HEK293 (cell line): ENCODE measurements around the gene BANF2.

Experiments
- CTCF ChIA-PET: fragments of 350-600 bp; formaldehyde crosslinking; extraction: SDS; loops from one replicate; lab custom pipeline; 2021; ENCODE audit warnings: antibody characterized with exemption; lab: Yijun Ruan, JAX
- POLR2A ChIA-PET: fragments of 300-600 bp; formaldehyde crosslinking; extraction: SDS; loops from one replicate; lab custom pipeline; 2020; ENCODE audit warnings: antibody characterized with exemption, inconsistent platforms; lab: Yijun Ruan, JAX
- H3K27ac ChIP-seq: fragments of 200-500 bp; sonication (Bioruptor generic); 2 replicates; pipeline ENCODE4 v1.5.1; 2014; ENCODE audit warnings: low read depth, low read length, control low read depth, inconsistent platforms; ENCODE audit errors: extremely low read depth
- H3K36me3 ChIP-seq, 2 experiments: fragments of 200-500 bp in 1 of 2; sonication (Bioruptor generic) in 1 of 2; 1 replicate in 1 of 2; 2 replicates in 1 of 2; pipeline ENCODE4 v1.5.1; 2014 to 2017; ENCODE audit warnings: inconsistent platforms in 2 of 2, low read length in 2 of 2; ENCODE audit not compliant: control insufficient read depth in 2 of 2, insufficient read depth in 1 of 2
- H3K4me1 ChIP-seq: fragments of 200-500 bp; sonication (Bioruptor generic); 2 replicates; pipeline ENCODE4 v1.5.1; 2014; ENCODE audit warnings: mild to moderate bottlenecking, low read length, inconsistent platforms; ENCODE audit not compliant: control insufficient read depth, insufficient read depth
- H3K4me3 ChIP-seq: 2 replicates; pipeline ENCODE4 v1.5.1; 2011; ENCODE audit warnings: low read depth, mild to moderate bottlenecking, control low read depth, low read length, moderate library complexity
- H3K9me3 ChIP-seq: fragments of 200-500 bp; sonication (Bioruptor generic); 2 replicates; pipeline ENCODE4 v1.5.1; 2014; ENCODE audit warnings: low read depth, low read length, inconsistent platforms; ENCODE audit not compliant: control insufficient read depth, insufficient read depth
- GLIS1 ChIP-seq: fragments of 450-650 bp; formaldehyde crosslinking; IDR thresholded peaks from 2 replicates; pipeline ENCODE4 v1.5.1; 2016; ENCODE audit warnings: missing biosample characterization, missing genetic modification characterization
- HIC1 ChIP-seq: fragments of 450-650 bp; formaldehyde crosslinking; IDR thresholded peaks from 2 replicates; pipeline ENCODE4 v1.5.1; 2016; ENCODE audit warnings: missing biosample characterization, missing genetic modification characterization
- KLF8 ChIP-seq: fragments of 450-650 bp; formaldehyde crosslinking; IDR thresholded peaks from 2 replicates; pipeline ENCODE4 v1.5.1; 2016; ENCODE audit warnings: missing biosample characterization, missing genetic modification characterization
- MYNN ChIP-seq: fragments of 450-650 bp; formaldehyde crosslinking; IDR thresholded peaks from 2 replicates; pipeline ENCODE4 v1.5.1; 2016; ENCODE audit warnings: missing biosample characterization, missing genetic modification characterization, borderline replicate concordance
- PRDM2 ChIP-seq: fragments of 450-650 bp; formaldehyde crosslinking; IDR thresholded peaks from 2 replicates; pipeline ENCODE4 v1.5.1; 2016; ENCODE audit warnings: missing biosample characterization, missing genetic modification characterization, borderline replicate concordance
- PRDM6 ChIP-seq: fragments of 450-650 bp; formaldehyde crosslinking; IDR thresholded peaks from 2 replicates; pipeline ENCODE4 v1.5.1; 2017; ENCODE audit warnings: missing biosample characterization, missing genetic modification characterization
- ZNF10 ChIP-seq: fragments of 450-650 bp; formaldehyde crosslinking; IDR thresholded peaks from 2 replicates; pipeline ENCODE4 v1.5.1; 2017; ENCODE audit warnings: missing biosample characterization, missing genetic modification characterization
- ZNF132 ChIP-seq: fragments of 450-650 bp; formaldehyde crosslinking; IDR thresholded peaks from 2 replicates; pipeline ENCODE4 v1.5.1; 2017; ENCODE audit warnings: missing biosample characterization, missing genetic modification characterization, borderline replicate concordance
- ZNF184 ChIP-seq: fragments of 450-650 bp; IDR thresholded peaks from 2 replicates; pipeline ENCODE4 v1.5.1; 2018; ENCODE audit warnings: missing biosample characterization, mild to moderate bottlenecking, missing genetic modification characterization
- ZNF214 ChIP-seq: fragments of 450-650 bp; formaldehyde crosslinking; IDR thresholded peaks from 2 replicates; pipeline ENCODE4 v1.5.1; 2017; ENCODE audit warnings: missing biosample characterization, mild to moderate bottlenecking, missing genetic modification characterization, borderline replicate concordance
- ZNF239 ChIP-seq: fragments of 450-650 bp; formaldehyde crosslinking; IDR thresholded peaks from 2 replicates; pipeline ENCODE4 v1.5.1; 2016; ENCODE audit warnings: missing biosample characterization, missing genetic modification characterization
- ZNF26 ChIP-seq: fragments of 450-650 bp; formaldehyde crosslinking; IDR thresholded peaks from 2 replicates; pipeline ENCODE4 v1.5.1; 2016; ENCODE audit warnings: missing biosample characterization, missing genetic modification characterization
- ZNF311 ChIP-seq: fragments of 450-650 bp; formaldehyde crosslinking; IDR thresholded peaks from 2 replicates; pipeline ENCODE4 v1.5.1; 2017; ENCODE audit warnings: missing biosample characterization, missing genetic modification characterization, borderline replicate concordance
- ZNF354C ChIP-seq: fragments of 450-650 bp; formaldehyde crosslinking; IDR thresholded peaks from 2 replicates; pipeline ENCODE4 v1.5.1; 2016; ENCODE audit warnings: missing biosample characterization, missing genetic modification characterization, low read depth, borderline replicate concordance
- ZNF423 ChIP-seq: fragments of 450-650 bp; formaldehyde crosslinking; IDR thresholded peaks from 2 replicates; pipeline ENCODE4 v1.5.1; 2016; ENCODE audit warnings: missing biosample characterization, missing genetic modification characterization
- ZNF449 ChIP-seq: fragments of 450-650 bp; formaldehyde crosslinking; IDR thresholded peaks from 2 replicates; pipeline ENCODE4 v1.5.1; 2017; ENCODE audit warnings: missing biosample characterization, mild to moderate bottlenecking, missing genetic modification characterization, moderate library complexity
- ZNF555 ChIP-seq: fragments of 450-650 bp; formaldehyde crosslinking; conservative IDR thresholded peaks from 2 replicates; pipeline ENCODE4 v1.5.1; 2017; ENCODE audit warnings: missing biosample characterization, mild to moderate bottlenecking, missing genetic modification characterization, inconsistent platforms
- ZNF600 ChIP-seq: fragments of 450-650 bp; formaldehyde crosslinking; IDR thresholded peaks from 2 replicates; pipeline ENCODE4 v1.5.1; 2016; ENCODE audit warnings: missing biosample characterization, missing genetic modification characterization

The BANF2 gene

GRCh38 chr20:17654649-17655285 lies 45.0 kb upstream of the BANF2 start (continued):
- no peak for TF ChIP-seq ZNF132
- TF ChIP-seq KLF8 = no peak
- TF ChIP-seq ZNF423 (tag by site-specific recombination) = no peak
- no peak for TF ChIP-seq ZNF449 (tag by site-specific recombination)
- no peak for TF ChIP-seq ZNF354C (tag by site-specific recombination)

- ChIA-PET CTCF (interaction anchor here (0.6 to 2.1 kb wide), 19 partner anchors 11 to 886 kb away, joined by 3 to 19 read pairs (median 4); partner anchors contain the start of gene RRBP1), POLR2A (no interaction called here)
- no peak overlapping the region for H3K27ac ChIP-seq
- no peak overlapping the region for H3K4me3 ChIP-seq
- H3K36me3 ChIP-seq = peaks cover 0 to 48% of the 10 kb centered on the region in 2 experiments; a peak in 2 of 3 replicates
- H3K9me3 ChIP-seq = no peaks in the 10 kb centered on the region
- TF ChIP-seq ZNF26 (tag by site-specific recombination) (no peak), ZNF184 (tag by site-specific recombination) (no peak), MYNN (tag by site-specific recombination) (no peak), ZNF555 (no peak), ZNF132 (no peak), ZNF214 (tag by site-specific recombination) (no peak), GLIS1 (no peak), ZNF239 (tag by site-specific recombination) (no peak), HIC1 (tag by site-specific recombination) (no peak), ZNF10 (no peak), PRDM2 (tag by site-specific recombination) (no peak), ZNF600 (tag by site-specific recombination) (no peak), PRDM6 (tag by site-specific recombination) (no peak), ZNF311 (no peak)
- peaks cover 3% of the 10 kb centered on the region; the same call in 1 of the 2 replicates for H3K4me1 ChIP-seq
Observed at GRCh38 chr20:17655286-17655651, 44.5 kb upstream of the BANF2 start.
